ENCODE measurements around the gene MYO10. TPM values are rescaled to one million over a fixed set of nuclear protein-coding genes. Genes with fewer than 3 reads are reported as not detected.

The MYO10 gene
- total RNA-seq, 1 experiment from 2014 or later = 202 TPM

DNA sequence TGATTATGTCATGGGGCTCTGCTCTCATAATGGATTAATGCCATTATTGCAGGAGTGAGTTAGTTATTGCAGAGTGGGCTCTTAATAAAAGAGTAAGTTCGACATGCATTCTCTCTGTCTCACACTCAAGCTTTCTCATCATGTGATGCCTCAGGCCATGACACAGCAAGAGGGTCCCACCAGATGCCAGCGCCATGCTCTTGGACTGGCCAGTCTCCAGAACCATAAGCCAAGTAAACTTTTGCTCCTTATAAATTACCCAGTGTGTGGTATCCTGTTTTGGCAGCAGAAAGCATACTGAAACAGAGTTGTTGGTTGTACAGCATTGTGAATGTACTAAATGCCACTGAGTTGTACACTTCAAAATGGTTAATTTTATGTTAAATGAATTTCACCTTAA lies 138.1 kb downstream of the MYO10 start:
- H3K36me3 ChIP-seq (ENCODE audit: insufficient read depth, low read length, poor library complexity, severe bottlenecking) = no peaks in the 10 kb centered on the region
- no TSS peak for BruUV-seq (replicated peaks)
- ChIA-PET CTCF (no interaction called here), POLR2A (ENCODE audit: low non-redundant PET) (no interaction called here)
- no peaks in the 10 kb centered on the region for H3K27me3 ChIP-seq (replicated peaks; ENCODE audit: insufficient read depth, low read depth, low read length, poor library complexity)
- TF ChIP-seq EZH2 (IDR thresholded peaks at IDR 0.05; ENCODE audit: borderline replicate concordance, low read depth, low read length, poor library complexity, severe bottlenecking) = no peak
- TF ChIP-seq, protein P1, sequence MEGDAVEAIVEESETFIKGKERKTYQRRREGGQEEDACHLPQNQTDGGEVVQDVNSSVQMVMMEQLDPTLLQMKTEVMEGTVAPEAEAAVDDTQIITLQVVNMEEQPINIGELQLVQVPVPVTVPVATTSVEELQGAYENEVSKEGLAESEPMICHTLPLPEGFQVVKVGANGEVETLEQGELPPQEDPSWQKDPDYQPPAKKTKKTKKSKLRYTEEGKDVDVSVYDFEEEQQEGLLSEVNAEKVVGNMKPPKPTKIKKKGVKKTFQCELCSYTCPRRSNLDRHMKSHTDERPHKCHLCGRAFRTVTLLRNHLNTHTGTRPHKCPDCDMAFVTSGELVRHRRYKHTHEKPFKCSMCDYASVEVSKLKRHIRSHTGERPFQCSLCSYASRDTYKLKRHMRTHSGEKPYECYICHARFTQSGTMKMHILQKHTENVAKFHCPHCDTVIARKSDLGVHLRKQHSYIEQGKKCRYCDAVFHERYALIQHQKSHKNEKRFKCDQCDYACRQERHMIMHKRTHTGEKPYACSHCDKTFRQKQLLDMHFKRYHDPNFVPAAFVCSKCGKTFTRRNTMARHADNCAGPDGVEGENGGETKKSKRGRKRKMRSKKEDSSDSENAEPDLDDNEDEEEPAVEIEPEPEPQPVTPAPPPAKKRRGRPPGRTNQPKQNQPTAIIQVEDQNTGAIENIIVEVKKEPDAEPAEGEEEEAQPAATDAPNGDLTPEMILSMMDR (conservative IDR thresholded peaks at IDR 0.05; ENCODE audit: low read depth, low read length) = no peak
- H3K9me3 ChIP-seq (ENCODE audit: low read depth, low read length, poor library complexity, severe bottlenecking) = no peaks in the 10 kb centered on the region
- H3K4me1 ChIP-seq (ENCODE audit: insufficient read depth, low read length, poor library complexity, severe bottlenecking) = peaks cover 51% of the 10 kb centered on the region
- H3K4me3 ChIP-seq (ENCODE audit: low read depth, low read length, poor library complexity, severe bottlenecking) = no peak overlapping the region
- H3K27ac ChIP-seq (ENCODE audit: low read depth, low read length, poor library complexity, severe bottlenecking) = no peak overlapping the region
- intact Hi-C loops (cut with micrococcal nuclease; ENCODE audit: unreplicated experiment) = loop anchor here (2.0 kb wide), 1 partner anchor 91 kb away; no protein-coding TSS in a partner anchor
- no peak for DNase-seq (ENCODE audit: low spot score)

DNA sequence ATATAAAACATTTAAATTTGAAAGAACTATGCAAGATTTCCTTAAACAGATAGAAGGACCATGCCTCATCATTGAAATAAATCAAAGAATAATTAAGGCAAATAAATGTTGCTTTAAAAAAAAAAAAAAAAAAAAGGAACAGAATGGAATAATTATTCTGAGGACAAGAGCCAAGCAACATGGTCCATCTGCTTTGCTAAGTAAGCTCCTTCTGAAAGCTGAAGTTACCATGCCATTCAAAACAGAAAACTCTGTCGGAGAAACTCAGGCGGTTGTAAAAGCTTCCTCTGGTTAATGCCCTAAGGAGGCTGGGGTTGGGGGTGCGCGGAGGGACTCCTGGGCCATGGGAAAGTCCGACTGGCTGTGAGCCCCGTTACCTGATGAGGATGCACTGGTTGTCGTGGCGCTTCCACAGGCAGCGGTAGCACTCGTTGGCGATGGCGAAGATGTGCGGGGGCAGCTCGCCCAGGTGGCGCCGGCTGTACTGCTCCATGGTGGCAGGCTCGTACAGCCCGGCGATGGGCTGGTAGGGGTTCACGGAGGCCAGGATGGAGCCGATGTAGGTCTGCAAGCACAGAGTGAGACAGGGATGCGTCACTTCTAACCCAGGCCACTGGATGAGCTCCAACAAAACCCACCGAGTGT lies 141.7 kb downstream of the MYO10 start:
- TF ChIP-seq EZH2 (IDR thresholded peaks at IDR 0.05; ENCODE audit: borderline replicate concordance, low read depth, low read length, poor library complexity, severe bottlenecking) = no peak
- TF ChIP-seq, protein P1 (conservative IDR thresholded peaks at IDR 0.05; ENCODE audit: low read depth, low read length) = no peak
- no TSS peak for BruUV-seq (replicated peaks)
- Histone ChIP-seq H3K36me3 (ENCODE audit: insufficient read depth, low read length, poor library complexity, severe bottlenecking) (peaks cover 6% of the 10 kb centered on the region), H3K4me3 (ENCODE audit: low read depth, low read length, poor library complexity, severe bottlenecking) (no peak overlapping the region), H3K27me3 (replicated peaks; ENCODE audit: insufficient read depth, low read depth, low read length, poor library complexity) (no peaks in the 10 kb centered on the region), H3K27ac (ENCODE audit: low read depth, low read length, poor library complexity, severe bottlenecking) (no peak overlapping the region), H3K9me3 (ENCODE audit: low read depth, low read length, poor library complexity, severe bottlenecking) (no peaks in the 10 kb centered on the region), H3K4me1 (ENCODE audit: insufficient read depth, low read length, poor library complexity, severe bottlenecking) (peaks cover 65% of the 10 kb centered on the region)
- intact Hi-C loops (cut with micrococcal nuclease; ENCODE audit: unreplicated experiment) = no loop called here
- POLR2A ChIA-PET (ENCODE audit: low non-redundant PET) = no interaction called here
- DNase-seq (ENCODE audit: low spot score) = no peak
- CTCF ChIA-PET = no interaction called here

DNA sequence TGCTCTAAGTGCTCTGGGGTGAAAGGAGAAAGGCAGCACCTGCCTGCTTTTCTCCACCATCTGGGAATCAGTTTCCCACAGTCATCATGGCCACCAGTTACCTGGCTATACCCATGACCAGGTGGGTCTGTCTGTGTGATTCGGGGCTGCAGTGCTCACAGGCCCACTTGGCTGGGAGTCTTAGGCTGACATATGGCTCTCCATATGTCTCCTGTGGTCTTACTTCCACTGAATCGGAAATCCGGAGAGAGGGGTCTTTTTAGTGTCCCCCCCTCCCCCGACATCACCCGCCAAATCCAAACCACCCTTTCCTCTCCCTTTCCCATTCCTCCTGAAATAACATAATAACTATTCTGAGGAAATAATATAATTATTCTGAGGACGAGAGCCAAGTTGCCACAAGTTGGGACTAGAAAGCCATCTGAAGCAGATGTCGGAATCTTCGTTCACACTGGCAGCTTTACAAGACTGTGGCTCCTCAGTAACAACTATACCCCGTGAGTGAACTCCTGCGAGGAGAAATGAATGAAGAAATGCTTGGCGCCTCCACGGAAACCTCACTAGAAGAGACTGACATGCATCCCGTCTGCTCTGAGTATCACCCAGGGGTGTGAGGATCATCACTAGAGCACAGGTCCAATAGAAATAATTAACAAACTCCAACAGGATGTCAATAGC lies 143.4 kb downstream of the MYO10 start:
- no TSS peak for BruUV-seq (replicated peaks)
- Histone ChIP-seq H3K9me3 (ENCODE audit: low read depth, low read length, poor library complexity, severe bottlenecking) (no peaks in the 10 kb centered on the region), H3K4me1 (ENCODE audit: insufficient read depth, low read length, poor library complexity, severe bottlenecking) (peaks cover 76% of the 10 kb centered on the region), H3K4me3 (ENCODE audit: low read depth, low read length, poor library complexity, severe bottlenecking) (no peak overlapping the region), H3K36me3 (ENCODE audit: insufficient read depth, low read length, poor library complexity, severe bottlenecking) (peaks cover 15% of the 10 kb centered on the region), H3K27ac (ENCODE audit: low read depth, low read length, poor library complexity, severe bottlenecking) (peak overlapping the region; percentile 65), H3K27me3 (replicated peaks; ENCODE audit: insufficient read depth, low read depth, low read length, poor library complexity) (no peaks in the 10 kb centered on the region)
- no peak for DNase-seq (ENCODE audit: low spot score)
- ChIA-PET CTCF (no interaction called here), POLR2A (ENCODE audit: low non-redundant PET) (no interaction called here)
- TF ChIP-seq, protein P1 (conservative IDR thresholded peaks at IDR 0.05; ENCODE audit: low read depth, low read length) = no peak
- TF ChIP-seq EZH2 (IDR thresholded peaks at IDR 0.05; ENCODE audit: borderline replicate concordance, low read depth, low read length, poor library complexity, severe bottlenecking) = no peak
- intact Hi-C loops (cut with micrococcal nuclease; ENCODE audit: unreplicated experiment) = no loop called here

Data from A673 (cell line).